Measurements from ENCODE around the gene PTPRK. TPM values are rescaled to one million over a fixed set of nuclear protein-coding genes. Genes with fewer than 3 reads are reported as not detected.

Gene PTPRK
- total and polyA plus RNA-seq, 2 of the 13 experiments (the other 11 are each of a cell fraction or from before 2014, with no cell fraction given): 43.6 to 98.3 TPM

DNA sequence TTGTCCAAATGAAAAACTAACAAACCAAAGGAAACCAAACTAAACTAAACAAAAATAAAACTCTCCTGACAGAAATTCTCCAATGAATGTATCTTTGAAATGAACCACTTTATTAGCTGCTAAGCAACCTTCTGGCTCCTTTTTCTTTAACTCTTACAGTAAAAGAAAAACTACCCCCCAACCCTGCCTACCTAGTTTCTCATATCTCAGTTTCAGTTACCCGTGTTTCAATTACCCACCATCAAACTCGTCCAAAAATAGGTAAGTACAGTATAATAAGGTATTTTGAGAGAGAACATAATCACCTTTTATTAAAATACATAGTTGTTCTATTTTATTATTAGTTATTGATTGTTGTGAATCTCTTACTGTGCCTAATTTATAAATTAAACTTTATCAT, 442.1 kb downstream of the PTPRK start:
- no TSS peak for BruUV-seq (replicated peaks)
- Histone ChIP-seq H3K4me2 (ENCODE audit: low read depth, low read length) (no peak overlapping the region), H3K9me3 (ENCODE audit: low read length) (no peaks in the 10 kb centered on the region), H3K79me2 (ENCODE audit: insufficient read depth, low read length) (no peaks in the 10 kb centered on the region), H3K9ac (ENCODE audit: insufficient read depth, low read depth, low read length) (no peak overlapping the region), H3K27me3 (ENCODE audit: control insufficient read depth in 1 of 2, insufficient read depth in 2 of 2, low read length in 2 of 2) (no peaks in the 10 kb centered on the region), H2AFZ (ENCODE audit: low read length) (no peak overlapping the region), H3K4me3 (replicated peaks in 1 of 3; ENCODE audit: insufficient read depth in 1 of 3, low read depth in 2 of 3, low read length in 3 of 3) (no peak overlapping the region), H4K20me1 (ENCODE audit: insufficient read depth, low read length) (no peaks in the 10 kb centered on the region), H3K4me1 (ENCODE audit: insufficient read depth, low read length) (no peaks in the 10 kb centered on the region), H3K27ac (ENCODE audit: extremely low read length, insufficient read depth, low read length) (no peak overlapping the region), H3K36me3 (replicated peaks in 1 of 2; ENCODE audit: control insufficient read depth in 1 of 2, insufficient read depth in 2 of 2, low read length in 2 of 2) (peaks cover 8 to 58% of the 10 kb centered on the region in 2 experiments)
- no peak for FAIRE-seq
- 98% methylated on average over 2 of the region's 2 CpGs for WGBS (ENCODE audit: low lambda C conversion rate)
- CTCF ChIA-PET (ENCODE audit: low intra/inter-chr PET ratio, low total read pairs): no interaction called here
- intact Hi-C loops (cut with micrococcal nuclease; ENCODE audit: unreplicated experiment): no loop called here
- no peak for TF ChIP-seq ZFYVE20 (CRISPR knock-in tag; IDR thresholded peaks at IDR 0.05; ENCODE audit: borderline replicate concordance, low read depth)
- no peak for DNase-seq (ENCODE audit: low spot score)
- no peak for ATAC-seq
- POLR2A ChIA-PET: no interaction called here
- in situ Hi-C loops (cut with HindIII; ENCODE audit: extremely low pct_ligation_motif_present, low pct_unique_long_range_greater_than_20kb): no loop called here

DNA sequence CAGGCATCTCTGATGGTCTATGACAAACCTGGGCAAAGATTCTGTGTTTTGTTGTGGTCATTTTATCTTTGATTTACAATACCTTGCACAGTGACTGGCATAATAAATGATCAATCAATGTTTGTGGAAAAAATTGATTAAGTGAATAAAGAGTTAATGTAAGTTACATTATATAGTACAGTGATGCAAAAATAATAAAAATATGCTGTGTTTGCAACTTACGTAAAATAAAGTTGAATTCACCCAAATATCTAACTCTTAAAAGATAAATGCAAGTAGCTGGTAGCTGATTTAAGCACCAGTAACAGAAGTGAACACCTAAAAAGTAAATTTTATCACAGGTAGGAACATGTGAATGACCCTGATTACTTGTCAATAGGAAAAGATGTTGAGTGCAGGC, 443.6 kb downstream of the PTPRK start:
- TSS peak; percentile 7 for BruUV-seq (replicated peaks)
- ChIA-PET POLR2A (no interaction called here), CTCF (ENCODE audit: low intra/inter-chr PET ratio, low total read pairs) (no interaction called here)
- Histone ChIP-seq H3K27ac (ENCODE audit: extremely low read length, insufficient read depth, low read length) (no peak overlapping the region), H3K9ac (ENCODE audit: insufficient read depth, low read depth, low read length) (no peak overlapping the region), H3K4me1 (ENCODE audit: insufficient read depth, low read length) (no peaks in the 10 kb centered on the region), H3K79me2 (ENCODE audit: insufficient read depth, low read length) (no peaks in the 10 kb centered on the region), H4K20me1 (ENCODE audit: insufficient read depth, low read length) (no peaks in the 10 kb centered on the region), H3K4me2 (ENCODE audit: low read depth, low read length) (no peak overlapping the region), H2AFZ (ENCODE audit: low read length) (no peak overlapping the region), H3K4me3 (replicated peaks in 1 of 3; ENCODE audit: insufficient read depth in 1 of 3, low read depth in 2 of 3, low read length in 3 of 3) (no peak overlapping the region), H3K27me3 (ENCODE audit: control insufficient read depth in 1 of 2, insufficient read depth in 2 of 2, low read length in 2 of 2) (no peaks in the 10 kb centered on the region), H3K36me3 (replicated peaks in 1 of 2; ENCODE audit: control insufficient read depth in 1 of 2, insufficient read depth in 2 of 2, low read length in 2 of 2) (peaks cover 6 to 57% of the 10 kb centered on the region in 2 experiments), H3K9me3 (ENCODE audit: low read length) (no peaks in the 10 kb centered on the region)
- in situ Hi-C loops (cut with HindIII; ENCODE audit: extremely low pct_ligation_motif_present, low pct_unique_long_range_greater_than_20kb) (no loop called here), intact Hi-C loops (cut with micrococcal nuclease; ENCODE audit: unreplicated experiment) (no loop called here)
- TF ChIP-seq MAFK (conservative IDR thresholded peaks at IDR 0.05 in 1 of 2, IDR thresholded peaks at IDR 0.05 in 1 of 2; ENCODE audit: low read length in 2 of 2): peak; percentile 44 to 72; a peak in 3 of 4 replicates
- no peak for TF ChIP-seq NONO (IDR thresholded peaks at IDR 0.05)
- no peak for TF ChIP-seq NONO (CRISPR knock-in tag; conservative IDR thresholded peaks at IDR 0.05)
- TF ChIP-seq MAFF (IDR thresholded peaks at IDR 0.05; ENCODE audit: low read depth, low read length): peak; percentile 59; the same call in 1 of the 2 replicates
- DNase-seq (ENCODE audit: low spot score) (no peak), FAIRE-seq (no peak), ATAC-seq (no peak)
- 96% methylated on average over 1 of the region's 1 CpG for WGBS (ENCODE audit: low lambda C conversion rate)

Data from HepG2 (cell line).